H54 (cell line): ENCODE measurements around the gene TBL3.
"Not testable (repeated sequence)": the region's sequence is repeated elsewhere in the genome, so short reads cannot be mapped to it uniquely, and the experiment has no call there.

Experiments used
- DNase-seq: peaks from one replicate; pipeline ENCODE4 v3.0.0; 2011; ENCODE audit warnings: low spot score, mixed read lengths; ENCODE audit not compliant: insufficient read length
- FAIRE-seq: peaks from 3 replicates; lab custom pipeline; 2011; peaks lifted over from hg19 to GRCh38; lab: Jason Lieb, UNC
- POLR2A ChIP-seq: IDR thresholded peaks from 2 replicates; pipeline ENCODE4 v1.6.1; 2011; ENCODE audit warnings: low read depth, mild to moderate bottlenecking, low read length

TBL3 gene

DNA sequence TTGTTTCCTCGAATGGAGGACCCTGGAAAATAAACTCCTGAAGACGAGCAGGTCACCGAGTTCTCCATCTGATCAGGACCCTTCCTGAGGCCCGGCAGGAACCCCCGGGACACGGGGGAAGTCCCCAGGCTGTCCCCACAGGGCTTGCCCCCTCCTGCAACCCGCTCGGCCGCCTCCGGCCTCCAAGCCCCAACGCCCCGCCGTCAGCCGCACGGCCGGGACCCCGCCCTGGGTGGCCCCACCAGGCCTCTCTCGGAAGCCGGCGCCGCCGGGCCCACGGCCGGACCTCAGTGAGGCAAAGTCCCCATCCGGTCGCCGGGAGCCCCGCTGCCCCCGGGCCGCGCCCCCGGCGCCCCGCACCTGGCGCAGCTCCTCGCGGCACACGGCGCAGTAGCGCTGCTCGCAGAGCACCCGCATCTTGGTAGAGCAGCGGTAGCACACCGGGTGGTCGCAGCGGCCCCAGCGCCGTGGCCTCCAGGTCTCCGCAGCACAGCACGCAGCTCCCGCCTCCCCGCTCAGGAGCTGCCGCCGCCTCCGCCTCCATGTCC lies 37.4 kb downstream of the TBL3 start:
- no peak for FAIRE-seq
- DNase-seq, result no peak
- no peak for TF ChIP-seq POLR2A

DNA sequence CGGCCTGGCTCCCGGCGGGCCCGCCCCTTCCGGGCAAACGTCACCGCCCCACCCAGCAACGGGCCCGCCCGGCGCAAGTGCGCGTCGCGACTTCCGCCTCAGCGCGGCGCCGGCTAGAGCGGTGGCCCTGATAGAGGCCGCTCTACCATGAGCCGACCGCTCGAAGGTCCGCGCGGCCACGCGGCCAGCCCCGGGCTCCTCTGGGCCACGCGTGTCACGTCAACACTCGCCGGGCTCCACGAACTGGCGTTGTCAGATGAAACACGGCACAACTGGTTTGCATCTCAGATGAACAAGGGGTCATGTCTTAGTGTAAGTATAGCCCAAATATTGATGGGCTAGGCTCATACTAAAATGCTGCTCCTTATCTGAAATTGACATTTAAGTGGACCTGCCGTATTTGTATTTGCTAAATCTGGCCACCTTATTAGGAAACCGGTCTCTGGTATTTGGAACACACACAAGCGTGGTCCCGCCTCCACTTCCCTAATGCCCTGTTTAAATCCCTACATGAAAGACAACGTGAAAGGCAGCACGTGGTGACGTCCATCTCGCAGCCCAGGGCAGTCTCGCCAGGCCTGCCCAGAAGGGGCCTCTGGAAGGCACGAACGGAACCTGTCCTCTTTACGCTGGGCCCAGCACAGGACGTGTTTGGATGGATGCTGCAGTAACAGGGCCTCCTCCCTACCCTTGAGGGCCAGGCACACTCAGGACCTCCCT lies 38.1 kb downstream of the TBL3 start, which contains the start of gene ZNF598:
ZNF598 (minus strand) TSS at position 31 of the 720 bp plus-strand sequence.
- DNase-seq, result peak; percentile 89
- TF ChIP-seq POLR2A, result peak; percentile 83
- no peak for FAIRE-seq

GRCh38 chr16:2011726-2012125 lies 39.9 kb downstream of the TBL3 start:
- DNase-seq, FAIRE-seq: not testable (repeated sequence)

- DNase-seq (no peak), FAIRE-seq (no peak)
- no peak for TF ChIP-seq POLR2A
Observed at GRCh38 chr16:2013527-2013926, 41.7 kb downstream of the TBL3 start.

DNA sequence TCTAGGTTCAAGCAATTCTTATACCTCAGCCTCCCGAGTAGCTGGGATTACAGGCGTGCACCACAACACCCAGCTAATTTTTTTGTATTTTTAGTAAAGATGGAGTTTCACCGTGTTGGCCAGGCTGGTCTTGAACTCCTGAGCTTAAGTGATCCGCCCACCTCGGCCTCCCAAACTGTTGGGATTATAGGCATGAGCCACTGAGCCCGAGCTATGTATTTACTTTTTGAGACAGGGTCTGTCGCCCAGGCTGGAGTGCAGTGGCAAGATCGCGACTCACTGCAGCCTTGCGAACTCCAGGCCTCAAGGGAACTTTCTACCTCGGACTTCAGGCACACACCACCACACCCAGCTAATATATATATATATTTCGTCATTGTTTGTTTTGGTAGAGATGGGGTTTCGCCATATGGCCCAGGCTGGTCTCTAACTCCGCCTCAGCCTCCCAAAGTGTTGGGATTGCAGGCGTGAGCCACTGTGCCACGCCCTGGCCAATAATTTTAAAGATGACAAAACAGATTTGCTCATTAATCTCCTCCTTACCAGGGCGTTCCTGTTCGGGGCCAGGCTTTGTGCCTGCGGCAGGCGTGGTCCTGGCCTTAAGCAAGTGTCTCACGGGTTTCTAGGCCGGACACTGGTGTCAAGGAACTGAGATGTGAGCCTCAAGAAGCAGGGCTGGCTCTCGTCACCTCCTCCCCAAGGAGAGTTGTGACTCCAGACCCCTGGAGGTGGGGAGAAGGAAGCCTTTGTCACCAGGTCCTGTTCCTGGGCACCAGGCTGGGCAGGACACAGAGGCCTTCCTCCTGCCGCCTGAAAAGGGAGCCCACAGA lies 43.5 kb downstream of the TBL3 start:
- TF ChIP-seq POLR2A, result no peak
- peak; percentile 79 for FAIRE-seq
- peak; percentile 69 for DNase-seq

GRCh38 chr16:2015947-2016208 lies 44.0 kb downstream of the TBL3 start:
- no peak for TF ChIP-seq POLR2A
- DNase-seq, result no peak
- no peak for FAIRE-seq

DNA sequence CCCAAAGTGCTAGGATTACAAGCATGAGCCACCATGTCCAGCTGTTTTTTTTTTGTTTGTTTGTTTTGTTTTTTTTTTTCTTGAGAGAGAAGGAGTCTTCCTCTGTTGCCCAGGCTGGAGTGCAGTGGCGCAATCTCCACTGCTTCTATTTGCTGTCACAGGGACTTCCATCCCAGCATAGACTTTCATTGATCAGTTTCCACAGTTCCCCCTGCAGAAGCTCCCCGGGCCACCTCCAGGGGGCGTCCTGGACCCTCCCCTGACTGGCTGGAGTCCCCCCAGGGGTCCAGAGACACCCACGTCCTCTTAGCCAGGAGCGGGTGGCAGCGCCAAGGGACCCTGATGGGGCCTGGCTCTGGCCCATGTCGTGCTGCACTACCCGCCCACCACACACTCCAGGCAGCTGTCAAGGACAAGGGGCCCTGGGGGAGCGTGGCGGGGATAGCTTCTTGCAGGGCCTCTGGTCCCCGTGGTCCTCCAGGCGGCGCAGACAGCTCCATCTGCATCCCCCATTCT lies 44.6 kb downstream of the TBL3 start:
- DNase-seq, result no peak
- FAIRE-seq, result no peak

DNA sequence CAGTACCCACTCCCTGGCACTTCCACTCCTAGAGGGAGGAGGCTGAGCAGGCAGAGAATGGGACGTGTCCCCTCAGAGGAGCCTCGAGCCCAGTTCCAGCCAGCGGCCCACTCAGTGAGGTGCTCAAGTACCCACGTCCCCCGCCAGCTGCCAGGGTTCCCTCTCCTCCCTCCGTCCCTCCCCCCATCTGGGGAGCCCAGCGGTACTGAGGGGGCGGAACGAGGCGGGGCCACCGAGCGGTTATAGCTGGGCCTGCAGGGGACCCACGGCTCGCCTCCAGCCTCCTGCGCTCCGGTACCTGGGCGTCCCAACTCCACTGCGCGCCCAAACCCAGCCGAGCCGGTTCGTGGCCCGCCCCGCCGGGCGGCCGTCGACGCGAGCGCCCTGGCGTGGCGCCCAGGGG lies 47.7 kb downstream of the TBL3 start, which contains the start of gene NPW:
NPW (plus strand) TSS at position 268 of the 403 bp plus-strand sequence.
- TF ChIP-seq POLR2A, result no peak
- no peak for FAIRE-seq
- DNase-seq, result no peak

More for the DNA sequence above, 44.6 kb downstream of the TBL3 start:
- TF ChIP-seq POLR2A, result no peak

GRCh38 chr16:2019921-2020831 lies 48.3 kb downstream of the TBL3 start:
- no peak for FAIRE-seq
- no peak for DNase-seq
- no peak for TF ChIP-seq POLR2A

GRCh38 chr16:2022723-2023091 lies 50.9 kb downstream of the TBL3 start:
- no peak for FAIRE-seq
- no peak for TF ChIP-seq POLR2A
- DNase-seq, result no peak

DNA sequence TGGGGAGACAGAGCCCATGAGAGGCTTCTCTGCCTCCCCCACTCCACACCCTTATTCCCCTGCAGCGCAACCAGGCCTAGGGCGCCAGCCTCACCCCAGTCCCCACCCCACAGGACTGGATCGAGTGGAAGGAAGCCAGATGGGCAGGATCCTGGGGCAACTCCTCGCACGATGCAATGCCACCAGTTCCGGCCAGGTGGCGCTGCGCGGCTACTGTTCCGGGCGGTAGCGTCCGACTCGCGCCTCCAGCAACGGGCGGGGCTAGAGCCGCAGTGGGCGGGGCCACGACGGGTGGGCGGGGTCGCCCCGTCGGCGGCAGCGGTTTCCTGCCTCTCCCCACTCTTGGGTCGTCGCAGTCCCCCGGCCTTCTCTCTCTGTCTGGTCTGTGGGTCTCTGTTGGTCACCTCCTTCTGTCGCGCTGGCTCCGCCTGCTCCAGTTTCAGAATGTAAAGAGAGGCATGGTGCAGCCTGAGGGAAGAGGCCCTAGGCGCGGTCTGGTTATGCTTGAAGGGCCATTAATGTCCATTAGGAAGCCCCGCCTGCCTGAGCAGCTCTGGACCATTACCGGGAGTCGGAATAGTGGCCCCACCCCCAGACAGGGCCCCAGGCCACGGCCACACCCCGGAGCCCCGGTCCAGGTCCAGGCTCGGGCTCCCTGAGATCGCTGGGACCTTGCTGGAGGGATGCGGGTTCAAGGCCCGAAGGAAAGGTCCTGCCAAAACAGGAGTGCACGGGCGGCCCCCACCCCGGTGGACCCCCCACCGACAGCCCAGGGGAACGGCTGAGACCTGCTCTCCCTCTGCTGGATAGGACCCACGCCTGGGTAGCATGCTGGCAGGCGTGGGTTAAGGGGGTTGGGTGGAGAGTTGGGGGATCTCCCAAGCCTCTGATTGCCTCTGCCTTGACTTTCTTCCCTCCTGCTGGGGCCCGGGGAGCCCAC lies 51.5 kb downstream of the TBL3 start:
- DNase-seq (peak; percentile 99), FAIRE-seq (no peak)
- TF ChIP-seq POLR2A, result no peak

DNA sequence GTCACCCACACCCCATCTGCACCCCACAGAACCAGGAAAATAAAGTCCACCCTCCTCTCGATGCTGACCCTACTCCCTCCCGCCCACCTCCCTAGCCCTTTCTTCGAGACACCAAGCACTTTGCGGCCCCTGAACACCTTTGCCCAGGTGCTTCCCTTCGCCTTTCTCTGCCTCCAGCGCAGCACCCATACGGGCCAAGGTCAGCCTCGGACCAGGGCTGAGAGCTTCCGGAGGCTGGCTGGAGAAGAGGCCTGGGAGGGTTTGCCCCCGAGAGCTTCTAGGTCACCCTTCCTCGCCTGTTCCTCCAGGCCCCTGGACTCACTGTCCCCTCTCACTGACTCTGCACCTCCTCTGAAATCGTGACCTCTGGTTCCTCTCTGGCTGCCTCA lies 52.2 kb downstream of the TBL3 start:
- DNase-seq, result no peak
- no peak for TF ChIP-seq POLR2A
- no peak for FAIRE-seq
